GM23338 (cell line): ENCODE measurements around the gene CAPZB. TPM values are rescaled to one million over a fixed set of nuclear protein-coding genes. Genes with fewer than 3 reads are reported as not detected.
A peak's percentile ranks its signal among the peaks of the same experiment; 100 is the strongest.
"Not testable (repeated sequence)": the region's sequence is repeated elsewhere in the genome, so short reads cannot be mapped to it uniquely, and the experiment has no call there.

Experiments
- ATAC-seq: fragments of 200-7000 bp; cut with Tn5 transposase; 3 replicates; pipeline ENCODE4 v1.9.1; 2020
- DNase-seq: peaks from one replicate; pipeline ENCODE4 v3.0.0-alpha.2; 2015; ENCODE audit warnings: low spot score
- H2AFZ ChIP-seq: fragments of 200-600 bp; sonication (generic); 2 replicates; pipeline ENCODE4 v1.8.0; 2016; ENCODE audit warnings: antibody characterized with exemption, mild to moderate bottlenecking, moderate library complexity
- H3F3A ChIP-seq: fragments of 200-600 bp; sonication (generic); replicated peaks from 2 replicates; pipeline ENCODE4 v1.8.0; 2017; ENCODE audit warnings: antibody characterized with exemption, mixed run types, low read depth
- H3K27ac ChIP-seq: fragments of 200-600 bp; sonication (generic); 2 replicates; pipeline ENCODE4 v1.6.1; 2016; ENCODE audit warnings: low read depth
- H3K27me3 ChIP-seq: fragments of 200-600 bp; sonication (generic); 2 replicates; pipeline ENCODE4 v1.8.0; 2016; ENCODE audit warnings: mild to moderate bottlenecking, mixed run types, moderate library complexity; ENCODE audit not compliant: insufficient read depth
- H3K36me3 ChIP-seq: fragments of 200-600 bp; sonication (generic); 2 replicates; pipeline ENCODE4 v1.8.0; 2016; ENCODE audit warnings: mild to moderate bottlenecking; ENCODE audit not compliant: insufficient read depth
- H3K4me1 ChIP-seq: fragments of 200-600 bp; sonication (generic); 2 replicates; pipeline ENCODE4 v1.8.0; 2016; ENCODE audit warnings: mild to moderate bottlenecking, moderate library complexity; ENCODE audit not compliant: insufficient read depth
- H3K4me2 ChIP-seq: fragments of 200-600 bp; sonication (generic); 2 replicates; pipeline ENCODE4 v1.7.1; 2017; ENCODE audit warnings: mixed run types
- H3K4me3 ChIP-seq: fragments of 200-600 bp; sonication (generic); 2 replicates; pipeline ENCODE4 v1.6.1; 2016; ENCODE audit warnings: mixed run types
- H3K79me2 ChIP-seq: fragments of 200-600 bp; sonication (generic); replicated peaks from 2 replicates; pipeline ENCODE4 v1.8.0; 2017; ENCODE audit warnings: mild to moderate bottlenecking; ENCODE audit not compliant: insufficient read depth
- H3K9me2 ChIP-seq: fragments of 200-600 bp; sonication (generic); 2 replicates; pipeline ENCODE4 v1.8.0; 2017; ENCODE audit not compliant: insufficient read depth
- H4K20me1 ChIP-seq: fragments of 200-600 bp; sonication (generic); replicated peaks from 2 replicates; pipeline ENCODE4 v1.8.0; 2017; ENCODE audit warnings: mild to moderate bottlenecking; ENCODE audit not compliant: insufficient read depth
- H3K27ac Mint-ChIP-seq: 2 replicates; pipeline ENCODE4 v1.8.0; 2020; ENCODE audit warnings: inconsistent platforms, mild to moderate bottlenecking, moderate library complexity, mixed read lengths
- H3K27me3 Mint-ChIP-seq: 3 replicates; pipeline ENCODE4 v1.8.0; 2022; ENCODE audit warnings: low read depth, mild to moderate bottlenecking, moderate library complexity, mixed read lengths, inconsistent platforms; ENCODE audit not compliant: insufficient read depth, poor library complexity
- H3K36me3 Mint-ChIP-seq: 3 replicates; pipeline ENCODE4 v1.8.0; 2021; ENCODE audit warnings: low read depth, mild to moderate bottlenecking, inconsistent platforms, moderate library complexity, mixed read lengths
- H3K4me1 Mint-ChIP-seq: 3 replicates; pipeline ENCODE4 v1.8.0; 2020; ENCODE audit warnings: mild to moderate bottlenecking, inconsistent platforms, mixed read lengths
- H3K4me3 Mint-ChIP-seq: 3 replicates; pipeline ENCODE4 v1.8.0; 2021; ENCODE audit warnings: moderate library complexity, mild to moderate bottlenecking, inconsistent platforms, mixed read lengths
- H3K9me3 Mint-ChIP-seq: 3 replicates; pipeline ENCODE4 v1.8.0; 2020; ENCODE audit warnings: moderate library complexity, mild to moderate bottlenecking, inconsistent platforms, mixed read lengths
- CREB1 ChIP-seq: fragments of 250-450 bp; sonication (Bioruptor Pico); IDR thresholded peaks from 2 replicates; pipeline ENCODE4 v1.5.0; 2020; ENCODE audit warnings: low read depth, mild to moderate bottlenecking, moderate library complexity
- JUNB ChIP-seq: IDR thresholded peaks from one replicate; pipeline ENCODE4 v1.6.1; 2016; ENCODE audit warnings: antibody characterized with exemption; ENCODE audit not compliant: unreplicated experiment
- POLR2AphosphoS5 ChIP-seq: IDR thresholded peaks from 2 replicates; pipeline ENCODE4 v1.6.1; 2016; ENCODE audit warnings: antibody characterized with exemption, low read depth
- REST ChIP-seq: IDR thresholded peaks from one replicate; pipeline ENCODE4 v1.6.1; 2018; ENCODE audit warnings: antibody characterized with exemption; ENCODE audit not compliant: unreplicated experiment
- STAT1 ChIP-seq: IDR thresholded peaks from one replicate; pipeline ENCODE4 v1.6.1; 2016; ENCODE audit warnings: antibody characterized with exemption; ENCODE audit not compliant: unreplicated experiment
- ZNF114 ChIP-seq: fragments of 250-450 bp; sonication (Bioruptor Pico); IDR thresholded peaks from 2 replicates; pipeline ENCODE4 v1.5.0; 2020; ENCODE audit warnings: mild to moderate bottlenecking, moderate library complexity
- ZNF462 ChIP-seq: fragments of 250-450 bp; sonication (Bioruptor Pico); IDR thresholded peaks from 2 replicates; pipeline ENCODE4 v1.5.0; 2020; ENCODE audit warnings: mild to moderate bottlenecking, moderate library complexity
- polyA plus RNA-seq: library from polyadenylated mRNA; unstranded; fragments of >200 nt; fragmentation: Nextera tagmentation; extraction: Ambion mirVana; gene quantifications from 2 replicates; pipeline ENCODE4 v1.2.1, GENCODE V29; 2016
- total RNA-seq: library from RNA; depleted of rRNA; stranded (reverse); fragments of >200 nt; shearing (Covaris generic); gene quantifications from 2 replicates; pipeline ENCODE4 v1.2.3, GENCODE V29; 2014
- TF ChIP-seq, protein P1 (sequence below): IDR thresholded peaks from 2 replicates; pipeline ENCODE4 v1.6.1; 2016; ENCODE audit warnings: antibody characterized with exemption

The CAPZB gene
- total and polyA plus RNA-seq, 2 experiments from 2014 or later = 195 to 348 TPM

- Histone ChIP-seq H3F3A (no peaks in the 10 kb centered on the region), H2AFZ (no peak overlapping the region), H3K4me1 (no peaks in the 10 kb centered on the region), H3K9me2 (no peaks in the 10 kb centered on the region), H3K4me3 (no peak overlapping the region), H3K27ac (no peak overlapping the region), H3K27me3 (no peaks in the 10 kb centered on the region), H4K20me1 (no peaks in the 10 kb centered on the region), H3K79me2 (no peaks in the 10 kb centered on the region), H3K4me2 (no peak overlapping the region), H3K36me3 (no peaks in the 10 kb centered on the region)
- Mint-ChIP-seq H3K27ac (no peak overlapping the region), H3K4me3 (no peak overlapping the region), H3K27me3 (no peaks in the 10 kb centered on the region), H3K9me3 (no peaks in the 10 kb centered on the region), H3K36me3 (no peaks in the 10 kb centered on the region), H3K4me1 (peaks cover 4% of the 10 kb centered on the region; the same call in 1 of the 3 replicates)
- TF ChIP-seq CREB1 (CRISPR knock-in tag) = no peak
- no peak for TF ChIP-seq STAT1
- no peak for TF ChIP-seq ZNF114 (CRISPR knock-in tag)
- no peak for TF ChIP-seq POLR2AphosphoS5
- TF ChIP-seq, protein P1, sequence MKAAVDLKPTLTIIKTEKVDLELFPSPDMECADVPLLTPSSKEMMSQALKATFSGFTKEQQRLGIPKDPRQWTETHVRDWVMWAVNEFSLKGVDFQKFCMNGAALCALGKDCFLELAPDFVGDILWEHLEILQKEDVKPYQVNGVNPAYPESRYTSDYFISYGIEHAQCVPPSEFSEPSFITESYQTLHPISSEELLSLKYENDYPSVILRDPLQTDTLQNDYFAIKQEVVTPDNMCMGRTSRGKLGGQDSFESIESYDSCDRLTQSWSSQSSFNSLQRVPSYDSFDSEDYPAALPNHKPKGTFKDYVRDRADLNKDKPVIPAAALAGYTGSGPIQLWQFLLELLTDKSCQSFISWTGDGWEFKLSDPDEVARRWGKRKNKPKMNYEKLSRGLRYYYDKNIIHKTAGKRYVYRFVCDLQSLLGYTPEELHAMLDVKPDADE = no peak
- no peak for TF ChIP-seq JUNB
- no peak for TF ChIP-seq ZNF462 (CRISPR knock-in tag)
- TF ChIP-seq REST = no peak
- DNase-seq (no peak), ATAC-seq (no peak)
Observed at GRCh38 chr1:19504796-19505692, 19.7 kb upstream of the CAPZB start.

DNA sequence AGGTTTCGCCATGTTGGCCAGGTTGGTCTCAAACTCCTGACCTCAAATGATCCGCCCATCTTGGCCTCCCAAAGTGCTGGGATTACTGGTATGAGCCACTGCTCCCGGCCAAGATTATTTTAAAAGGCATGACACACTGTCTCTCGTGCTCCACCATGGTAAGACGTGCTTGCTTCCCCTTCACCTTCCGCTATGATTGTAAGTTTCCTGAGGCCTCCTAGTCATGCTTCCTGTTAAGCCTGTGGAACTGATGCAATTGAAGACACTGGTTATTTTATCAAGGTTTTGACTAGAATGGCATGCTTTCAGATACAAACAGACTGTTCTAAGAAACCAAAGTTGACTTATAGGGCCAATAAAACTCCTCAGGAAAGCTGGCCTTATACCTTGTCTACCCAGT is 16.9 kb upstream of the CAPZB start:
- not testable (repeated sequence) for H3K36me3 Mint-ChIP-seq, H3K4me2 ChIP-seq, H3K4me3 ChIP-seq, H3K4me1 Mint-ChIP-seq, H3K27ac ChIP-seq, H3K36me3 ChIP-seq, H3F3A ChIP-seq, H3K9me3 Mint-ChIP-seq, H4K20me1 ChIP-seq, DNase-seq, H3K27me3 Mint-ChIP-seq, H3K79me2 ChIP-seq, H3K27me3 ChIP-seq, ATAC-seq, H3K27ac Mint-ChIP-seq, H3K9me2 ChIP-seq, H3K4me3 Mint-ChIP-seq, H3K4me1 ChIP-seq
- H2AFZ ChIP-seq = peak overlapping the region; percentile 43; the same call in 1 of the 2 replicates
